NK-92 treated with Interleukin-12 subunit alpha and Interleukin-12 subunit beta, amount 100 ng/mL, for 24 hours (cell line): ENCODE data around the gene MYO9B.
"Not testable (repeated sequence)": the region's sequence is repeated elsewhere in the genome, so short reads cannot be mapped to it uniquely, and the experiment has no call there.

Experiments used
- DNase-seq: peaks from one replicate; lab custom pipeline; 2025; lab: John Stamatoyannopoulos, UW

Gene MYO9B

GRCh38 chr19:17091758-17092333 lies 16.3 kb downstream of the MYO9B start:
- DNase-seq = no peak

- no peak for DNase-seq
Measured at GRCh38 chr19:17092696-17093095, 17.1 kb downstream of the MYO9B start.

GRCh38 chr19:17094694-17095093 lies 19.1 kb downstream of the MYO9B start:
- DNase-seq = not testable (repeated sequence)

- no peak for DNase-seq
Measured at GRCh38 chr19:17095141-17095919, 19.8 kb downstream of the MYO9B start.

- DNase-seq = no peak
Measured at GRCh38 chr19:17097593-17098126, 22.1 kb downstream of the MYO9B start.

- no peak for DNase-seq
Measured at GRCh38 chr19:17098326-17098725, 22.7 kb downstream of the MYO9B start.

- no peak for DNase-seq
Measured at GRCh38 chr19:17101686-17102628, 26.4 kb downstream of the MYO9B start.

GRCh38 chr19:17103177-17103576 lies 27.6 kb downstream of the MYO9B start:
- DNase-seq = no peak

- DNase-seq = no peak
Measured at GRCh38 chr19:17104679-17105078, 29.1 kb downstream of the MYO9B start.

GRCh38 chr19:17105556-17105955 lies 30.0 kb downstream of the MYO9B start:
- DNase-seq = no peak

- not testable (repeated sequence) for DNase-seq
Measured at GRCh38 chr19:17106964-17107363, 31.4 kb downstream of the MYO9B start.

GRCh38 chr19:17107546-17108452 lies 32.2 kb downstream of the MYO9B start:
- DNase-seq = peak; percentile 27

- no peak for DNase-seq
Measured at GRCh38 chr19:17108453-17108784, 32.8 kb downstream of the MYO9B start.

- DNase-seq = no peak
Measured at GRCh38 chr19:17109300-17109699, 33.7 kb downstream of the MYO9B start.

- no peak for DNase-seq
Measured at GRCh38 chr19:17109962-17110598, 34.5 kb downstream of the MYO9B start.

- DNase-seq = no peak
Measured at GRCh38 chr19:17110599-17110966, 35.0 kb downstream of the MYO9B start.

GRCh38 chr19:17111766-17112165 lies 36.2 kb downstream of the MYO9B start:
- DNase-seq = no peak

- no peak for DNase-seq
Measured at GRCh38 chr19:17112271-17112670, 36.7 kb downstream of the MYO9B start.

GRCh38 chr19:17112700-17113099 lies 37.1 kb downstream of the MYO9B start:
- DNase-seq = no peak

- no peak for DNase-seq
Measured at GRCh38 chr19:17113127-17113785, 37.7 kb downstream of the MYO9B start.
